Measurements from ENCODE around the gene PPP2R2C.

The PPP2R2C gene

DNA sequence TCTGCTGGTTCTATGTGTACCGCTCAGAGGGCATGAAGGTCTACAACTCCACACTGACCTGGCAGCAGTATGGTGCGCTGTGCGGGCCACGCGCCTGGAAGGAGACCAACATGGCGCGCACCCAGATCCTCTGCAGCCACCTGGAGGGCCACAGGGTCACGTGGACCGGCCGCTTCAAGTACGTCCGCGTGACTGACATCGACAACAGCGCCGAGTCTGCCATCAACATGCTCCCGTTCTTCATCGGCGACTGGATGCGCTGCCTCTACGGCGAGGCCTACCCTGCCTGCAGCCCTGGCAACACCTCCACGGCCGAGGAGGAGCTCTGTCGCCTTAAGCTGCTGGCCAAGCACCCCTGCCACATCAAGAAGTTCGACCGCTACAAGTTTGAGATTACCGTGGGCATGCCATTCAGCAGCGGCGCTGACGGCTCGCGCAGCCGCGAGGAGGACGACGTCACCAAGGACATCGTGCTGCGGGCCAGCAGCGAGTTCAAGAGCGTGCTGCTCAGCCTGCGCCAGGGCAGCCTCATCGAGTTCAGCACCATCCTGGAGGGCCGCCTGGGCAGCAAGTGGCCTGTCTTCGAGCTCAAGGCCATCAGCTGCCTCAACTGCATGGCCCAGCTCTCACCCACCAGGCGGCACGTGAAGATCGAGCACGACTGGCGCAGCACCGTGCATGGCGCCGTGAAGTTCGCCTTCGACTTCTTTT lies 170.5 kb downstream of the PPP2R2C start:
- no peak for DNase-seq (ENCODE audit: low read depth)

GRCh38 chr4:6301051-6301731 lies 171.2 kb downstream of the PPP2R2C start:
- no peak for DNase-seq (ENCODE audit: low read depth)

- DNase-seq (ENCODE audit: low read depth), result no peak
These were observed 172.1 kb downstream of the PPP2R2C start for GRCh38 chr4:6300359-6300758.

GRCh38 chr4:6299875-6300274 lies 172.5 kb downstream of the PPP2R2C start:
- DNase-seq (ENCODE audit: low read depth), result no peak

DNA sequence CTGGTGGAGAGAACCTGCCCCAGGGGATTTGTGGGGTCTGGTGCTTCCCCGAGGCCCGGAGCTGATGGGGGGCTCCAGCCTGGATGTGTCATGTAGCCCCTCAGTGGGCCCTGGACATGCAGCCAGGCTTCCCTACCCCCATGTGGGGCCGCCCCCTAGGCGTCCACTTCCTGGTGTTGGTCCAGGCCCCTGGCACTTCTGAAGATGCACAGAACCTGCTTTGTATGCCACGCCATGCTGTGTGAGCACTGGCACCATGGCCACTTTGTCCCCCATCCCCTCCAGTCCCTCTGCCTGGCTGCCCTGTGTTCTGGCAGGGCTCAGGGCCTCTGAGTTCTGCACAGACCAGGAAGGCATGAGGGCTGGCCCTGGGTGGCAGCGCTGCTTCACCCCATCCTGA lies 173.6 kb downstream of the PPP2R2C start:
- DNase-seq (ENCODE audit: low read depth), result no peak

GRCh38 chr4:6298035-6298434 lies 174.4 kb downstream of the PPP2R2C start:
- no peak for DNase-seq (ENCODE audit: low read depth)

GRCh38 chr4:6297266-6297815 lies 175.1 kb downstream of the PPP2R2C start:
- DNase-seq (ENCODE audit: low read depth), result no peak

- DNase-seq (ENCODE audit: low read depth), result no peak
These were observed 176.4 kb downstream of the PPP2R2C start for GRCh38 chr4:6296026-6296425.

- no peak for DNase-seq (ENCODE audit: low read depth)
These were observed 176.9 kb downstream of the PPP2R2C start for GRCh38 chr4:6295495-6295894.

GRCh38 chr4:6294705-6295421 lies 177.6 kb downstream of the PPP2R2C start:
- DNase-seq (ENCODE audit: low read depth), result no peak

DNA sequence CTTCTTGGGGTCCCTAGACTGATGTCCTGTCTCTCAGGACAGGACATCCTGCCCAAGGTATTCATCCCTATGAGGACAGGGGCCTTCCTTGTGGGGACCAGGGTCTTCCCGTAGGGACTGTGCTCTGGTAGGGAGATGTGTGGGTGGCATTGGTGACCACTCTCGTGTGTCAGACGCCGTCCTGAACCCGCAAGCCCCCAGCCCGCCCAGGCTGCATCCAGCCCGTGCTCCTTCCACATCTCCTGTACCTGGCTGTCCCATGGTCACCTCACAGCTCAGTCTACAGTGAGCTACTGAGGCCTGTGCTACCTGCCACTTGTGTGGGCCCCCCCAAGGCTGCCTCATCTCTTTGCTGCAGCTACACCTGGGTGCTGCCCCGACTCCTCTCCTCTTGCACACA lies 178.8 kb downstream of the PPP2R2C start:
- DNase-seq (ENCODE audit: low read depth), result no peak

- DNase-seq (ENCODE audit: low read depth), result no peak
These were observed 179.3 kb downstream of the PPP2R2C start for GRCh38 chr4:6293097-6293445.

GRCh38 chr4:6292376-6293096 lies 179.9 kb downstream of the PPP2R2C start:
- no peak for DNase-seq (ENCODE audit: low read depth)

DNA sequence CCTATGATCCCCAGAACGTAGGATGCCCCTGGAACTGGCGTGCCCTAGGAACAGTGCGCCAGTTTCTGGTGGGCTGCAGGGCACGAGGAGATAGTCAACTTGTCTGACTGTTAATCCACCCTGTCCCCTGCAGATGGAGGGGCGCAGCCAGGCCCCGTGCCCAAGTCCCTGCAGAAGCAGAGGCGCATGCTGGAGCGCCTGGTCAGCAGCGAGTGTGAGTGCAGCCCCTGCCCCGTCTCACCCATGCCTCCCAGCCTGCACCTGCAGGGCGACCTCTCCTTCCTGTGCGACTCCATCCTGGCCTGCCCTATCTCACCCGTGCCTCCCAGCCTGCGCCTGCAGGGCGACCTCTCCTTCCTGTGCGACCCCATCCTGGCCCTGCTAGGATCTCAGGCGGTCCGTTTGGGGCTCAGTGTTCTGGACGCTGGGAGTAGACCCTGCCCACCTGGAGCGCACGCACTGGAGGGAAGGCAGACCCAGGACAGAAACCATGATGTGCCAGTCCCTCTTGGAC lies 180.6 kb downstream of the PPP2R2C start:
- no peak for DNase-seq (ENCODE audit: low read depth)

DNA sequence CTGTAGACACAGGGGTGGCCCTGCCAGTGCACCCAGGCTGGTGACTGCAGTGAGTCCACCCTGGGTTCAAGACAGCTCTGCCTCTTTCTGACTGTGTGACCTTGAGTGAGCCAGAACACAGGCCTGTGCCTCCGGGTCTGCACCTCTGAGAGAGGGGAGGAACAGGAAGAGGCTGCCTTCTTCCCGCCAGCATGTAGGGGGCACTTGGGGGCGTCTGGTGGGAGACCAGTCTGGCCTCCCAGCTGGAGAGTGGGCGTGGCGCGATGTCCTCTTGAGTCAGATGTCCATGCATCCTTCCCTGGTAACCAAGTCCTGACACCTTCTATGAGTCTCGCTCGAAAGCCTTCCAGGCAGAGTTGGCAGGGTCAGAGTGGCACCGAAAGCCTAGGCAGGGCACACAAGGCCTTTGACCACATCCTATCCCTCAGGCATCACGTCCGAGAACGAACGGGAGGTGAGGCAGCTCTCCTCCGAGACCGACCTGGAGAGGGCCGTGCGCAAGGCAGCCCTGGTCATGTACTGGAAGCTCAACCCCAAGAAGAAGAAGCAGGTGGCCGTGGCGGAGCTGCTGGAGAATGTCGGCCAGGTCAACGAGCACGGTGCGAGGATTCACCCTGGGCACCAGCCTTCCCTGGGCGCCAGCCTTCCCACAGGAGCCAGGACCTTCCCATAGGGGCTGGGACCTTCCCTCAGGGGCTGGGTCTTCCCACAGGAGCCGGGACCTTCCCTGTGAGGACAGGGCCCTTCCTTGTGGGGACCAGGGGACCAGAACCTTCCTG lies 181.5 kb downstream of the PPP2R2C start:
- no peak for DNase-seq (ENCODE audit: low read depth)

DNA sequence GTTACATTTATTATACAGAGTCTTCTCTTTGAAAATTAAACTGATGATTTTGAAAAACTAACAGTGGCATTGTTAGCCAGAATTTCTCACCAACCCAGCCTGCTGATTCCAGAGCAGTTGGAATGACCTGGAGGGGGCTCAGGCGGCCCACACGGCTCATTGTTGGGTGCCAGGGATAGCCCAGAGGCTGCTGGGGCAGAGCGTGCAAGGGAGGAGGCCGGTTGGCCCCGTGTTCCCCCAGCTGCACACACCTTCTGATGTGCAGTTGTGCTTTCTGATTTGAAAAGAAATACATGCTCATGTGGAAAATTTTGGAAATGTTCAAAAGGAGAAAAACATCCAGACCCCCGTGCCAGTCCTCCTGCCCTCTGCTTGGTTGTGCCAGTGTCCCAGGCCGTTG lies 182.2 kb downstream of the PPP2R2C start:
- DNase-seq (ENCODE audit: low read depth), result no peak

GRCh38 chr4:6288871-6289270 lies 183.5 kb downstream of the PPP2R2C start:
- no peak for DNase-seq (ENCODE audit: low read depth)

DNA sequence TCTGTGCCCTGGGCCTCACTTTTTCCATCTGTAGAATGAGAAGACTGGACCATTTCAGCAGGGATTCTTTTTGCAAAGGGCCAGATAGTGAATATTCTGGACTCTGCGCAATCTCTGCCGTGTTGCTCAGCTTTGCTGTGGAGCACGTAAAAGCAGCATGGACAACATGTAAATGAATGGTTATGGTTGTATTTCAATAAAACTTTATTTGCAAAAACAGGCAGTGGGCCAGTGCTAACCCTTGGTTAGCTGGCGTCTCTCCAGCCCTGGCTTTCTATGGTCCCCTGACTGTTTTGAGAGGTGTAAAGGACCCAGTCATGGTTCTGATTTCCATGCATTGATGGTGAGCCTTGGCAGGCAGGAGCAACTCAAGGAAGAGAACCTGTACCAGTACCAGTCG lies 184.1 kb downstream of the PPP2R2C start:
- no peak for DNase-seq (ENCODE audit: low read depth)

- DNase-seq (ENCODE audit: low read depth), result no peak
These were observed 185.2 kb downstream of the PPP2R2C start for GRCh38 chr4:6287017-6287788.

- DNase-seq (ENCODE audit: low read depth), result no peak
These were observed 189.1 kb downstream of the PPP2R2C start for GRCh38 chr4:6283282-6283681.

Measured in amniotic epithelial cell (primary cell).